IPS-18a (cell line): ENCODE data around the gene MAPRE2.

Source experiments
- H3K27ac ChIP-seq: one replicate; pipeline ENCODE4 v1.5.1; 2013; ENCODE audit warnings: low read length
- H3K27me3 ChIP-seq: one replicate; pipeline ENCODE4 v1.6.1; 2013; ENCODE audit warnings: mild to moderate bottlenecking, low read length; ENCODE audit not compliant: control insufficient read depth, insufficient read depth
- H3K36me3 ChIP-seq: one replicate; pipeline ENCODE4 v1.6.1; 2013; ENCODE audit warnings: low read depth, low read length; ENCODE audit not compliant: control insufficient read depth
- H3K4me1 ChIP-seq: one replicate; pipeline ENCODE4 v1.6.1; 2013; ENCODE audit warnings: low read depth, low read length; ENCODE audit not compliant: control insufficient read depth
- H3K4me3 ChIP-seq: one replicate; pipeline ENCODE4 v1.5.1; 2013; ENCODE audit warnings: low read length
- H3K9ac ChIP-seq: one replicate; pipeline ENCODE4 v1.6.1; 2013; ENCODE audit warnings: mild to moderate bottlenecking, low read length, moderate library complexity
- H3K9me3 ChIP-seq: one replicate; pipeline ENCODE4 v1.6.1; 2013; ENCODE audit warnings: low read depth, low read length; ENCODE audit not compliant: control insufficient read depth

The MAPRE2 gene

DNA sequence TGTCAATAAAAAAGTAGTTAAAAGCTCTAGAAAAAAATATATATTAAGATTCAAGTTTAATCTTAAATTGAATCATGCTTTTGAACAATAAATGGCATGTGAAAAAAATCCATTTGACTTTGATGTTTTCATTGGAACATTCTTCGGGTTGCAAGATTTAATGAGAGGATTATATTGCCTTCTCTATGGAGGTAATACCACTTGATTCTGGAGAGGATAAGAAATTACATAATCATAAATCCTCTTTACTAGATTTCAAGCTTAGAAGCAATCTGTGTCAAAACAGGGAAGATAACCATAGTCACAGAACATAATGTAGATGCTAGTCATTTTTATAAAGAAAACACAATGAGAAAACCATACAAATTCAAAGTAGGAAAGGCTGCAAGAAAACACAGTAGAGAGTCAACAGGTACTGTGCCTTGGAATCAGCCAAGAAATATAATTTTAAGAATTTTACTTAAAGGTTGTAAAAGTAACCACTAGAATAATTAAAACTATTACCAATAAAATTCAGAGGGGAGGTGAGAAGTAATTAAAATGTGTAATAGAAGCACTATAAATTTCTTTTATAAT lies 18.7 kb upstream of the MAPRE2 start:
- Histone ChIP-seq H3K27ac (no peak overlapping the region), H3K4me3 (no peak overlapping the region), H3K27me3 (no peaks in the 10 kb centered on the region), H3K4me1 (peaks cover 9% of the 10 kb centered on the region), H3K9ac (no peak overlapping the region), H3K9me3 (no peaks in the 10 kb centered on the region), H3K36me3 (no peaks in the 10 kb centered on the region)

DNA sequence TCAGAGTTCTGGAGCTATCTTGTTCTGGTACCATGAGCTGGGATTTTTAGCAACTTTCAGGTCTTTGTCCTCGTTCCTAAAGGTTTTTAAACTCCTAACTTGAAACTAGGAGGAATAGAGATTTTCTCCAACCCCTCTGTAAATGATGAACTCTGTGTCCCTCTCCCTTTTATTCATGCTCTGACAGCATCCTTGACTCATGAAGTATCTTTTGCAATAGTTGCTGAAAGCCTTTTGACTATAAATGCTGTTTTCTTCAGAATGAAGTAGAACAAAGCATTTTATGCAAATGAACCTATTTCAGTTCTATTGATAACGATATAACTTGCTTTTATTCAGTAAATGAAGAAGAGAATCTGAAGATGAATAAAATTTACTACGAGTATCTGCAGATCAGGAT lies 17.0 kb upstream of the MAPRE2 start:
- Histone ChIP-seq H3K4me3 (no peak overlapping the region), H3K4me1 (peaks cover 9% of the 10 kb centered on the region), H3K9ac (no peak overlapping the region), H3K9me3 (no peaks in the 10 kb centered on the region), H3K27ac (no peak overlapping the region), H3K36me3 (no peaks in the 10 kb centered on the region), H3K27me3 (no peaks in the 10 kb centered on the region)

DNA sequence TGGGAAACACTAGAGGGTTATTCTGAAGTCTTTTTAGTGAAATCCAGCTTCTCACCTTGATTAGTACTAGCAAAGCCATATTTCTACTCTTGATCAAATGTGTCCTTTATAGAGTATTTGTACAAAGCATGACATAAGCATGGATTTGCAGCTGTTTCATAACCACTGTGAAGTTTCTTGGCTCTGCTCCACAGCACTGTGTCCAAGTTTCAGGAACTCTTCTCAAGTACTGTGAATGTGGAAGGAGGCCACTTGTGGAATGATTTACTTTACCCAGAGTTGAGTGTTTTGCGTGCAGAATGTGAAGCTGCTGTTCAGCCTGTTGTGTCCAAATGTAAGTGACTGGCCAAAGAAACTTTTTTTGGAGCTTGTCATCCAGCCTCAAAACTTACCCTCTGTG lies 16.2 kb upstream of the MAPRE2 start:
- no peak overlapping the region for H3K9ac ChIP-seq
- H3K4me1 ChIP-seq: peaks cover 9% of the 10 kb centered on the region
- H3K27ac ChIP-seq: no peak overlapping the region
- no peaks in the 10 kb centered on the region for H3K36me3 ChIP-seq
- no peak overlapping the region for H3K4me3 ChIP-seq
- no peaks in the 10 kb centered on the region for H3K9me3 ChIP-seq
- no peaks in the 10 kb centered on the region for H3K27me3 ChIP-seq

DNA sequence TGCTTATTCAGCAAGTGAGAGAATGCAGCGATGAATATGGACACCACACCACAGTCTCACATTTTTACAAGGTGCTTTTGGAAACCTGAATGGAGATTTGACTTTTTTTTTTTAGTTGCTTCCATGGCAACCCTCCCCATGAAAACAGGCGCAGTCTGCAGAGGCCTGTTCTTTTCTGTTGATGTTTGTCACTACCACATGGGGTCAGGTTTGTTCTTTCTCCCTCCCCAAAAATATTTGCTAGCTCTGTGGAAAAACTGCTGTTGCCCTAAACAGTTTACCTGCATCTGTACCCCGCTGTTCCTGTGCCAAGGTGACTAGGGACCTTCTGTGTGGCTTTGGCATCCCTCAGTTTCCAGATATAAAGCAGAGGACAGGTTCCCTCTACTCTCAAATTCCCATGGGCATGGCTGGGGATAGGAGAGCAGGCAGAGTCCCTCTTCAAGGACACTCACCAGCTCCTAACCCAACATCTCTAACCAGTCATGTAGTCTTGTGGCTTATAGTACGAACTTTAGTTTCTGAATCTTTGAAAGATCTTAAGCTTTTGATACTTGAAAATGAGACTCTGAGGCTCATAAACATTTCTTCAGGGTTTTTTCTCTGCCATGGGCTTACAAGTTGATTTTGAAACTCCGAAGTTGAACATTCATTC lies 14.7 kb upstream of the MAPRE2 start:
- Histone ChIP-seq H3K9me3 (no peaks in the 10 kb centered on the region), H3K27me3 (no peaks in the 10 kb centered on the region), H3K4me1 (peaks cover 9% of the 10 kb centered on the region), H3K27ac (no peak overlapping the region), H3K9ac (no peak overlapping the region), H3K36me3 (no peaks in the 10 kb centered on the region), H3K4me3 (no peak overlapping the region)

DNA sequence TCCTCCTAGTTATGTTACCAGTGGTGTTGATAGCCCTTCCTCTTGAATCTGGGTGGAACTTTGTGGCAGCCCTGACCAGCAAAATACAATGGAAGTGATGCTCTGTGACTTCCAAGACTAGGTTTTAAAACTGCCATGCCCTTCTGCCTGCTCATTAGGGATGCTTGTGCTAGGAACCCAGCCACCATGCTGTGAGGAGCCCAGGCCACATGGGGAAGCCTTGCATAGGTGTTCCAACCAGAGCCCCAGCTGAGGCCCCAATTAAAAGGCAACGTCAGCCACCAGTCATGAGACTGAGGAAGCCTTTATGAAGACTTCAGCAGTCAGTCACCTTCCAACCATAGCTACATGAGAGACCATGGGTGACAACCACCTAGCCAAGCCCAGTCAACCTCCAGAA lies 14.0 kb upstream of the MAPRE2 start:
- Histone ChIP-seq H3K36me3 (no peaks in the 10 kb centered on the region), H3K4me3 (no peak overlapping the region), H3K9me3 (no peaks in the 10 kb centered on the region), H3K9ac (no peak overlapping the region), H3K27ac (no peak overlapping the region), H3K4me1 (peaks cover 9% of the 10 kb centered on the region), H3K27me3 (no peaks in the 10 kb centered on the region)

DNA sequence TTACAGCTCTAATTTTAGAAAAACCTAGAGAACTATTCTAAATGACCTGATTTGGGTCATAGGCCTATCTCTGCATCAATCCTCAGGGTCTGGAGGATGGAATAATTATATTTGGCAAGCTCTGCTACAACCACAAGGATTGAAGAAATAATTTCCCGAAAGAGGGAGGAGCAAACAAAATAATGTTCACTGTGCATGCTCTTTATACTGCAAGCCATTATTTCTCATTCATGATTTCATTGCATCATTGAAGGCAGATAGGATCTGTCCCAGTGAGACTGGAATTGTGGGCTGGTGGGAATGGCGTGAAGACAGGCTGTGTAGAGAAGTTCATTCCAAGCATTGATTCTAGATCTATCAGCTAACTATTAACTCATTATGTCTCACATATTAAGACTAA lies 12.7 kb upstream of the MAPRE2 start:
- Histone ChIP-seq H3K36me3 (no peaks in the 10 kb centered on the region), H3K9me3 (no peaks in the 10 kb centered on the region), H3K27me3 (no peaks in the 10 kb centered on the region), H3K27ac (no peak overlapping the region), H3K4me3 (no peak overlapping the region), H3K4me1 (peaks cover 9% of the 10 kb centered on the region), H3K9ac (no peak overlapping the region)

DNA sequence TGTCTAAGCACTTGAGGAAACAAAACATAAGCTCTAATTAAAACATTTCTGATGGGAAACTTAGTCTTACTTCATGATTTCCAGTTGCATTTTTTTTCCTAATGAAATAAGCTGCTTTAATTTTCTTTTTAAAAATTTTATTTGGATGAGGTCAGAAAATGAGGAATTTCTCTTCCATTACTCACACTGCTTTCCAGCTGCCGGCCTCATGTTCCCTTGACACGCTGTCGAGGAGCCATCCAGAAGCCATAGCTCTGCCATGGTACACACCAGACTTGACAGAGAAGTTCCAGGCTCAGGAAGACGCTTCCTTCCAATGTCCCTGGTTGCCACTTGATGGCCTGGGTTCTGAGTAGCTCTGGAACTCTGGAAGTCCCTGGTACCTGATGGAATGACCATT lies 12.1 kb upstream of the MAPRE2 start:
- Histone ChIP-seq H3K27ac (no peak overlapping the region), H3K27me3 (no peaks in the 10 kb centered on the region), H3K9me3 (no peaks in the 10 kb centered on the region), H3K4me1 (peaks cover 9% of the 10 kb centered on the region), H3K9ac (no peak overlapping the region), H3K4me3 (no peak overlapping the region), H3K36me3 (no peaks in the 10 kb centered on the region)

DNA sequence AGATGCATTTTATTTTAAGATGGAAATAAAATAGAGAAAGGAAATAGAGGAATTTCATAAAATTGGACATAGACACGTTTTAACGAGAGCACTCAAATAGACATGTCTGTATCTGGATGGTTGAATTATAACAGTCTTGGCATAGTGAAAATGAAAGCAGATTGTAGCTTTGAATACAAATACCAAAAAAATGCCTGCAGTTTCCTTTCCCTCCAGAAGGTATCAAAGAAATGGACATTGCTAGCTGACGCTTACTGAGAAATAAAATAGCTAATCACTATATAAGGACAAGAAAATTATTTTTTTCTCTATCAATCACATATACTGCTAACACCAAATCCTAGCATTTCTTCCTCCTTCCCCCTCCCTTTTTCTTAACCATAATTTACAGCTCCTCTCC lies 11.4 kb upstream of the MAPRE2 start:
- H3K9ac ChIP-seq: no peak overlapping the region
- H3K4me3 ChIP-seq: no peak overlapping the region

DNA sequence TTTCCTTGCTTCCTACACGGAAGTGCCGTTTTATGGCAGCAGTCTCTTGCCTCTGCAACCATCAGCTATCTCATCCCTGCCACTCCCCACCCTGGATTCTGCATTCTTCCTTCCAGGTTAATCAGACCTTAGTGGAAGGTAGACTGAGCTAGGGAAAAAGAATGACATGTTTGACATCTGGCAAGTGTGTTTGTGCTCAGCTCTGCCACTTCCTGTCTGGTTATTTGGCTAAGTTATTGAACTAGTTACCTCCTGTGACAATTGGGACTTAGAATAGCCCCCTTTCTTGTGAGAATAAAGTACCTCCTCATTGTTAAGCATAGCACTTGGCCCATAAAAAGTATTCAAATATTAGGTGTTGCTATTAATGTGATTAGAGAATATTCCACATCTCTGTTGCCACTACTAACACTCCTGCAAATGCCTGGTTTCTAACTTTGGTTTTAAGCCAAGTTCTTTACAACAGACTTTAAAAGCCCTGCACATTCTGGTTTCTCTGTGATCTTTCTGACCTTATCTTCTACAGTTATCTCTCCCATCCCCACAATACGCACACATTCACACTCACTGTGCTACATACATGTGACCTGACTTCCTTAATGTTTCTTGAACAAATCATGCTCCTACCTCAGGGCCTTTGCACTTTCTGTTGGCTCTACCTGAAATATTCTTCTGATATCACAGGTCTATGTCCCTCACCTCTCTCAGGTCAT lies 10.8 kb upstream of the MAPRE2 start:
- Histone ChIP-seq H3K27me3 (no peaks in the 10 kb centered on the region), H3K9ac (no peak overlapping the region), H3K36me3 (no peaks in the 10 kb centered on the region), H3K27ac (no peak overlapping the region), H3K4me1 (peaks cover 7% of the 10 kb centered on the region), H3K9me3 (no peaks in the 10 kb centered on the region), H3K4me3 (no peak overlapping the region)

More for the DNA sequence above, 11.4 kb upstream of the MAPRE2 start:
- H3K9me3 ChIP-seq: no peaks in the 10 kb centered on the region
- peaks cover 7% of the 10 kb centered on the region for H3K4me1 ChIP-seq
- H3K36me3 ChIP-seq: no peaks in the 10 kb centered on the region
- no peaks in the 10 kb centered on the region for H3K27me3 ChIP-seq
- H3K27ac ChIP-seq: no peak overlapping the region

DNA sequence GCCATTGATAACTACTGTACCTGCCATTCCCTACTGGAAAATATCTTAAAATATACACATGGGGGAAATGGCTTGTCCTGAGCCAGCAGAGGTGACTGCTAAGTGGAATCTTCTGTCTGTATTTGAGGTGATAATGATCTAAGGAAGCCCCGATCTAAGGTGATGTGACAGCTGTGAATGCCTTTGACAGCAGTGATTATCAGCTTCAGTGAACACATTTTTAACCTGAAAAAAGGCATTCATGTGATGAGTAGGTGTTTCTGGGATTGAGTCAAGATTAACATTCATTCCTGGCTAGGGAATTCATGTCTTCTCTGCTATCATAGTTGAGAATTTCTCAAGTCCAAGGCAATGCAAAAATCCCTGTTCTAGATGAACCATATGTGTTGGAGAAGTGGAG lies 9.1 kb upstream of the MAPRE2 start:
- Histone ChIP-seq H3K4me3 (no peak overlapping the region), H3K27me3 (no peaks in the 10 kb centered on the region), H3K27ac (no peak overlapping the region), H3K9ac (no peak overlapping the region), H3K4me1 (no peaks in the 10 kb centered on the region), H3K9me3 (no peaks in the 10 kb centered on the region), H3K36me3 (no peaks in the 10 kb centered on the region)

DNA sequence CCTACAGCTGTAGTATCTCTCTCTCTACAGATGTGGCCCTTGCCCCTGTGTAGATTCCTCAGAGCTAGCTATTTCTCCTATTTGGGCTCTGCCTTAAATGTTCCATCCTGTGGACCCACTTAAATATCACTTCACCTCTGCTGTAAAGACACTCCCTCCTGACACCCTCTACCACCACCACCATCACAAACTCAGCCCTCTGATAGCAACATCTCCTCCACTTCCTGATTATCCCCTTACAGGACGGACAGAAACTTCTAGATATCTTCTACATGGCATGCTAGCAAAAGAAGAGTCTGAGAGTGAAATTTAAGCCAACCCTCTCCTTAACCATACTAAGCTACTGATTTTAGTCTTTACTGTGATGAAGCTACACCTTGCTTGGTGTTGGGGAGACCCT lies 3.2 kb upstream of the MAPRE2 start:
- peaks cover 20% of the 10 kb centered on the region for H3K4me1 ChIP-seq
- no peaks in the 10 kb centered on the region for H3K27me3 ChIP-seq
- H3K36me3 ChIP-seq: no peaks in the 10 kb centered on the region
- no peak overlapping the region for H3K4me3 ChIP-seq
- no peak overlapping the region for H3K27ac ChIP-seq
- H3K9ac ChIP-seq: no peak overlapping the region
- H3K9me3 ChIP-seq: no peaks in the 10 kb centered on the region
